M059J (cell line): ENCODE measurements around the gene CCDC201. TPM values are rescaled to one million over a fixed set of nuclear protein-coding genes. Genes with fewer than 3 reads are reported as not detected.

Experiments
- DNase-seq: peaks from one replicate; pipeline ENCODE4 v3.0.0-alpha.2; 2012; ENCODE audit warnings: low read depth
- total RNA-seq: library from RNA; depleted of rRNA; stranded (reverse); fragments of >200 nt; shearing (Covaris generic); gene quantifications from 2 replicates; pipeline ENCODE4 v1.2.3, GENCODE V29; 2014

The CCDC201 gene
- total RNA-seq, 1 experiment from 2014 or later: not detected

- DNase-seq: no peak
Measured at GRCh38 chr7:45893374-45893995, 20.6 kb upstream of the CCDC201 start.

GRCh38 chr7:45892407-45893035, 19.6 kb upstream of the CCDC201 start:
- no peak for DNase-seq

GRCh38 chr7:45891462-45892402, 18.9 kb upstream of the CCDC201 start:
- no peak for DNase-seq

- DNase-seq: peak; percentile 61
Measured at GRCh38 chr7:45890902-45891461, 18.1 kb upstream of the CCDC201 start.

- DNase-seq: no peak
Measured at GRCh38 chr7:45890125-45890901, 17.4 kb upstream of the CCDC201 start.

- DNase-seq: no peak
Measured at GRCh38 chr7:45889367-45890067, 16.6 kb upstream of the CCDC201 start.

GRCh38 chr7:45888993-45889366, 16.1 kb upstream of the CCDC201 start:
- DNase-seq: no peak

GRCh38 chr7:45888185-45888992, 15.5 kb upstream of the CCDC201 start, which contains the start of gene IGFBP1:
TSS of gene IGFBP1 (plus strand) at chr7:45888488. CDS start at chr7:45888653, 165 bp downstream.
- DNase-seq: peak; percentile 10

GRCh38 chr7:45886931-45887667, 14.2 kb upstream of the CCDC201 start:
- DNase-seq: no peak

GRCh38 chr7:45885264-45885882, 12.5 kb upstream of the CCDC201 start:
- peak; percentile 34 for DNase-seq

GRCh38 chr7:45884136-45884535, 11.3 kb upstream of the CCDC201 start:
- no peak for DNase-seq

GRCh38 chr7:45882465-45882810, 9.6 kb upstream of the CCDC201 start:
- DNase-seq: no peak

GRCh38 chr7:45881759-45882464, 9.0 kb upstream of the CCDC201 start:
- DNase-seq: peak; percentile 25

GRCh38 chr7:45881280-45881758, 8.4 kb upstream of the CCDC201 start:
- no peak for DNase-seq

GRCh38 chr7:45880433-45880860, 7.6 kb upstream of the CCDC201 start:
- no peak for DNase-seq

- DNase-seq: no peak
Measured at GRCh38 chr7:45878457-45879144, 5.7 kb upstream of the CCDC201 start.

- DNase-seq: no peak
Measured at GRCh38 chr7:45876519-45876918, 3.6 kb upstream of the CCDC201 start.
